Lower leg skin (tissue), 3 donors: Measurements from ENCODE around the gene PLA2G3.

ENCODE experiments used
- POLR2A ChIP-seq, 2 donors: fragments of 450-650 bp; IDR thresholded peaks; one replicate each; pipeline ENCODE4 v1.6.1; 2016 to 2017; ENCODE audit warnings: antibody characterized with exemption in 2 of 2, mild to moderate bottlenecking in 1 of 2, moderate library complexity in 1 of 2
- TF ChIP-seq, protein P1 (sequence below), 3 donors: fragments of 450-650 bp; IDR thresholded peaks; one replicate each; pipeline ENCODE4 v1.5.1; 2016; ENCODE audit warnings: antibody characterized with exemption in 3 of 3, mild to moderate bottlenecking in 3 of 3, moderate library complexity in 2 of 3

DNA sequence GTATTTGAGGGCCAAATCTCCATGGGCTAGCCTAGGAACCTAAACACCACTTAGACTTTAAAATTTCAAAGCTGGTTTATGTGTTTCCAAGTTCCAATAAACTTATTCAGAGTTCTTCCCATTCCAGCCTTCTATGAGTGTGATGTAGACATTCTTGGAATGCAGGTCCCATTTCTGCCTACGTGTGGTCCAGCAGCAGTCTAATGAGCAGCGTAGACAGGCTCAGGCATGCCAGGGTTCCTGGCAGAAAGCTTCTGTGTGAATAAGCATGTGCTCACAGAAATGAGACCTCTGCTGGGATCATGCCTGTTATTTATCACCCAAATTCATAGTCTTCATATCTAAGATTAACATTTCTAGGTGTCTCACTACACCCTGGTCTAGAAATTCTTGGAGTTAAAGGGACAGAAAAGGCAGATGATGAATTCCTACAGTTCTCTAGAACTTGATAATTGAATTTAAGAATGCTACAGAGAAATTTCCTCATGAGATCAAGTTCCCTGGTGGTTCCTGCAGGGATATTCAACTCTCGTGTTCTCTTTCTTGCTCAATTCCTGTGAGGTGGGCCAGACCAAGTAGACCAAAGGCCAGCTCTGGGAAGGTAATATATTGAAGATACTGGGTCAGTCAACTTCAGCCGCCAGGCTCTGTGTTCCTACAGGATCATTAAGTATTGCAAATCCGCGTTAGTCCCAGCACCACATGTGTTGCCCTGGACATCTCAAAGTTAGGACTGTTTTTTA, 37.3 kb upstream of the PLA2G3 start:
- TF ChIP-seq, protein P1, sequence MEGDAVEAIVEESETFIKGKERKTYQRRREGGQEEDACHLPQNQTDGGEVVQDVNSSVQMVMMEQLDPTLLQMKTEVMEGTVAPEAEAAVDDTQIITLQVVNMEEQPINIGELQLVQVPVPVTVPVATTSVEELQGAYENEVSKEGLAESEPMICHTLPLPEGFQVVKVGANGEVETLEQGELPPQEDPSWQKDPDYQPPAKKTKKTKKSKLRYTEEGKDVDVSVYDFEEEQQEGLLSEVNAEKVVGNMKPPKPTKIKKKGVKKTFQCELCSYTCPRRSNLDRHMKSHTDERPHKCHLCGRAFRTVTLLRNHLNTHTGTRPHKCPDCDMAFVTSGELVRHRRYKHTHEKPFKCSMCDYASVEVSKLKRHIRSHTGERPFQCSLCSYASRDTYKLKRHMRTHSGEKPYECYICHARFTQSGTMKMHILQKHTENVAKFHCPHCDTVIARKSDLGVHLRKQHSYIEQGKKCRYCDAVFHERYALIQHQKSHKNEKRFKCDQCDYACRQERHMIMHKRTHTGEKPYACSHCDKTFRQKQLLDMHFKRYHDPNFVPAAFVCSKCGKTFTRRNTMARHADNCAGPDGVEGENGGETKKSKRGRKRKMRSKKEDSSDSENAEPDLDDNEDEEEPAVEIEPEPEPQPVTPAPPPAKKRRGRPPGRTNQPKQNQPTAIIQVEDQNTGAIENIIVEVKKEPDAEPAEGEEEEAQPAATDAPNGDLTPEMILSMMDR (IDR thresholded peaks at IDR 0.05) = no peak
- no peak for TF ChIP-seq POLR2A (IDR thresholded peaks at IDR 0.05)
